ENCODE results near the gene BIRC6.

- TF ChIP-seq USF2 (IDR thresholded peaks at IDR 0.05; ENCODE audit: low read depth, low read length) (no peak), CEBPB (IDR thresholded peaks at IDR 0.05; ENCODE audit: low read depth, low read length) (no peak), RFX5 (IDR thresholded peaks at IDR 0.05; ENCODE audit: low read depth, low read length) (no peak), FOS (IDR thresholded peaks at IDR 0.05; ENCODE audit: low read depth, low read length) (no peak), CTCF (conservative IDR thresholded peaks at IDR 0.05; ENCODE audit: low read depth, low read length) (no peak), RCOR1 (IDR thresholded peaks at IDR 0.05; ENCODE audit: insufficient replicate concordance, low read length) (no peak), RAD21 (IDR thresholded peaks at IDR 0.05; ENCODE audit: low read length) (no peak), MXI1 (IDR thresholded peaks at IDR 0.05; ENCODE audit: borderline replicate concordance, low read depth, low read length) (no peak), POLR2A (IDR thresholded peaks at IDR 0.05; ENCODE audit: low read depth, low read length) (no peak), SMC3 (IDR thresholded peaks at IDR 0.05; ENCODE audit: low read depth, low read length) (no peak), MAZ (IDR thresholded peaks at IDR 0.05; ENCODE audit: borderline replicate concordance, low read depth, low read length) (no peak), CHD1 (IDR thresholded peaks at IDR 0.05; ENCODE audit: low read depth, low read length) (no peak), BHLHE40 (IDR thresholded peaks at IDR 0.05; ENCODE audit: low read depth, low read length) (no peak), ELK1 (IDR thresholded peaks at IDR 0.05; ENCODE audit: borderline replicate concordance, low read depth, low read length) (no peak)
These were observed 89.5 kb downstream of the BIRC6 start for GRCh38 chr2:32446369-32446768.
